ENCODE results near the gene POLDIP2. TPM values are rescaled to one million over a fixed set of nuclear protein-coding genes. Genes with fewer than 3 reads are reported as not detected.
A peak's percentile ranks its signal among the peaks of the same experiment; 100 is the strongest.

The POLDIP2 gene
- total and polyA plus RNA-seq, 2 of the 13 experiments (the other 11 are each of a cell fraction or from before 2014, with no cell fraction given) = 85.9 to 114 TPM

DNA sequence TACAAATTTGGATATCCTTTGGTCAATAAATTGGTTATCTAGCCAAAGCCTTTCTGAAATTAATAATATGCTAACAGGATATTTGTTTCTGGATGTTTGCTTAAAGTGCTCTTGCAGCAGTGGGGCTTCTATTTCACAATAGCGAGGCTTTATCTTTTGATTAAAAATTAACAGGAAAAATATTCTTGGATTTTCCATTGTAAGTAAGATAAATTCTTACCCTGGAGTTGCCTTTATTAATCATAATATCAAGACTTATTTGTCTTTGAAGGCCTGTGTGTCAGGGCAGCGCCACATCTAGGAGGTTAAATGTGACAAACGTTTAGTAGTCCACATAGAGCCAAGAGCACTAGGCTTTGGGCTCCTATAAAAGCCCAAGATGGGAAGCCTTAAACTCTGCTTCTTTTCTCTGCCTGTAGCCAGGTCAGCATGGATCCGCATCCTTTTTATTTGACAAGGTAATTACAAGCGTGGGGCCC is 33.0 kb downstream of the POLDIP2 start (continued):
- TF ChIP-seq, protein P1, sequence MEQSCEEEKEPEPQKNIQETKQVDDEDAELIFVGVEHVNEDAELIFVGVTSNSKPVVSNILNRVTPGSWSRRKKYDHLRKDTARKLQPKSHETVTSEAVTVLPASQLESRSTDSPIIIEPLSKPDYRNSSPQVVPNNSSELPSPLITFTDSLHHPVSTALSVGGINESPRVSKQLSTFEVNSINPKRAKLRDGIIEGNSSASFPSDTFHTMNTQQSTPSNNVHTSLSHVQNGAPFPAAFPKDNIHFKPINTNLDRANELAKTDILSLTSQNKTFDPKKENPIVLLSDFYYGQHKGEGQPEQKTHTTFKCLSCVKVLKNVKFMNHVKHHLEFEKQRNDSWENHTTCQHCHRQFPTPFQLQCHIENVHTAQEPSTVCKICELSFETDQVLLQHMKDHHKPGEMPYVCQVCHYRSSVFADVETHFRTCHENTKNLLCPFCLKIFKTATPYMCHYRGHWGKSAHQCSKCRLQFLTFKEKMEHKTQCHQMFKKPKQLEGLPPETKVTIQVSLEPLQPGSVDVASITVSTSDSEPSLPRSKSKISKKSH (CRISPR knock-in tag; IDR thresholded peaks at IDR 0.05; ENCODE audit: borderline replicate concordance) = no peak
- TF ChIP-seq RBFOX2 (IDR thresholded peaks at IDR 0.05; ENCODE audit: low read depth, low read length) (no peak), TBX2 (CRISPR knock-in tag; IDR thresholded peaks at IDR 0.05; ENCODE audit: borderline replicate concordance) (no peak), MED1 (CRISPR knock-in tag; IDR thresholded peaks at IDR 0.05) (no peak), ZNF430 (CRISPR knock-in tag; IDR thresholded peaks at IDR 0.05) (no peak), ZNF615 (CRISPR knock-in tag; IDR thresholded peaks at IDR 0.05; ENCODE audit: borderline replicate concordance) (no peak), GATAD2A (CRISPR knock-in tag; IDR thresholded peaks at IDR 0.05) (0 out of 2 replicates have a peak, but pooled peaks have one; percentile 14)
- TF ChIP-seq, protein P2, sequence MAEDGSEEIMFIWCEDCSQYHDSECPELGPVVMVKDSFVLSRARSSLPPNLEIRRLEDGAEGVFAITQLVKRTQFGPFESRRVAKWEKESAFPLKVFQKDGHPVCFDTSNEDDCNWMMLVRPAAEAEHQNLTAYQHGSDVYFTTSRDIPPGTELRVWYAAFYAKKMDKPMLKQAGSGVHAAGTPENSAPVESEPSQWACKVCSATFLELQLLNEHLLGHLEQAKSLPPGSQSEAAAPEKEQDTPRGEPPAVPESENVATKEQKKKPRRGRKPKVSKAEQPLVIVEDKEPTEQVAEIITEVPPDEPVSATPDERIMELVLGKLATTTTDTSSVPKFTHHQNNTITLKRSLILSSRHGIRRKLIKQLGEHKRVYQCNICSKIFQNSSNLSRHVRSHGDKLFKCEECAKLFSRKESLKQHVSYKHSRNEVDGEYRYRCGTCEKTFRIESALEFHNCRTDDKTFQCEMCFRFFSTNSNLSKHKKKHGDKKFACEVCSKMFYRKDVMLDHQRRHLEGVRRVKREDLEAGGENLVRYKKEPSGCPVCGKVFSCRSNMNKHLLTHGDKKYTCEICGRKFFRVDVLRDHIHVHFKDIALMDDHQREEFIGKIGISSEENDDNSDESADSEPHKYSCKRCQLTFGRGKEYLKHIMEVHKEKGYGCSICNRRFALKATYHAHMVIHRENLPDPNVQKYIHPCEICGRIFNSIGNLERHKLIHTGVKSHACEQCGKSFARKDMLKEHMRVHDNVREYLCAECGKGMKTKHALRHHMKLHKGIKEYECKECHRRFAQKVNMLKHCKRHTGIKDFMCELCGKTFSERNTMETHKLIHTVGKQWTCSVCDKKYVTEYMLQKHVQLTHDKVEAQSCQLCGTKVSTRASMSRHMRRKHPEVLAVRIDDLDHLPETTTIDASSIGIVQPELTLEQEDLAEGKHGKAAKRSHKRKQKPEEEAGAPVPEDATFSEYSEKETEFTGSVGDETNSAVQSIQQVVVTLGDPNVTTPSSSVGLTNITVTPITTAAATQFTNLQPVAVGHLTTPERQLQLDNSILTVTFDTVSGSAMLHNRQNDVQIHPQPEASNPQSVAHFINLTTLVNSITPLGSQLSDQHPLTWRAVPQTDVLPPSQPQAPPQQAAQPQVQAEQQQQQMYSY (CRISPR knock-in tag; IDR thresholded peaks at IDR 0.05) = no peak
- TF ChIP-seq, protein P3, sequence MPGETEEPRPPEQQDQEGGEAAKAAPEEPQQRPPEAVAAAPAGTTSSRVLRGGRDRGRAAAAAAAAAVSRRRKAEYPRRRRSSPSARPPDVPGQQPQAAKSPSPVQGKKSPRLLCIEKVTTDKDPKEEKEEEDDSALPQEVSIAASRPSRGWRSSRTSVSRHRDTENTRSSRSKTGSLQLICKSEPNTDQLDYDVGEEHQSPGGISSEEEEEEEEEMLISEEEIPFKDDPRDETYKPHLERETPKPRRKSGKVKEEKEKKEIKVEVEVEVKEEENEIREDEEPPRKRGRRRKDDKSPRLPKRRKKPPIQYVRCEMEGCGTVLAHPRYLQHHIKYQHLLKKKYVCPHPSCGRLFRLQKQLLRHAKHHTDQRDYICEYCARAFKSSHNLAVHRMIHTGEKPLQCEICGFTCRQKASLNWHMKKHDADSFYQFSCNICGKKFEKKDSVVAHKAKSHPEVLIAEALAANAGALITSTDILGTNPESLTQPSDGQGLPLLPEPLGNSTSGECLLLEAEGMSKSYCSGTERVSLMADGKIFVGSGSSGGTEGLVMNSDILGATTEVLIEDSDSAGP (CRISPR knock-in tag; IDR thresholded peaks at IDR 0.05; ENCODE audit: borderline replicate concordance) = no peak
- TF ChIP-seq, protein P4, sequence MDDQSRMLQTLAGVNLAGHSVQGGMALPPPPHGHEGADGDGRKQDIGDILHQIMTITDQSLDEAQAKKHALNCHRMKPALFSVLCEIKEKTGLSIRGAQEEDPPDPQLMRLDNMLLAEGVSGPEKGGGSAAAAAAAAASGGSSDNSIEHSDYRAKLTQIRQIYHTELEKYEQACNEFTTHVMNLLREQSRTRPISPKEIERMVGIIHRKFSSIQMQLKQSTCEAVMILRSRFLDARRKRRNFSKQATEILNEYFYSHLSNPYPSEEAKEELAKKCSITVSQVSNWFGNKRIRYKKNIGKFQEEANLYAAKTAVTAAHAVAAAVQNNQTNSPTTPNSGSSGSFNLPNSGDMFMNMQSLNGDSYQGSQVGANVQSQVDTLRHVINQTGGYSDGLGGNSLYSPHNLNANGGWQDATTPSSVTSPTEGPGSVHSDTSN (CRISPR knock-in tag; IDR thresholded peaks at IDR 0.05; ENCODE audit: borderline replicate concordance) = no peak
